HL-60/S4 treated with phorbol 12-myristate 13-acetate at 8.2 ng/mL for 4 days and 3 days (cell line): ENCODE data around the gene FMN2.

ENCODE experiments used
- in situ Hi-C: fragments of 300-500 bp; cut with MboI; formaldehyde crosslinking; loops from 2 replicates; pipeline ENCODE4 v1.15.0; 2022; ENCODE audit warnings: low sequenced_read_pairs

The FMN2 gene

GRCh38 chr1:240516069-240516468 is 424.4 kb downstream of the FMN2 start:
- in situ Hi-C loops, result no loop called here

GRCh38 chr1:240517891-240518290 is 426.2 kb downstream of the FMN2 start:
- in situ Hi-C loops, result no loop called here

- in situ Hi-C loops, result no loop called here
Observed at GRCh38 chr1:240522122-240522822, 430.6 kb downstream of the FMN2 start.

GRCh38 chr1:240524356-240525069 is 432.8 kb downstream of the FMN2 start:
- in situ Hi-C loops, result no loop called here
